GM18870 (cell line): ENCODE measurements around the gene ANKFY1.
"Not testable (repeated sequence)": the region's sequence is repeated elsewhere in the genome, so short reads cannot be mapped to it uniquely, and the experiment has no call there.

Source experiments
- ATAC-seq: cut with Tn5 transposase; IDR thresholded peaks from one replicate; pipeline ENCODE4 v1.9.1; 2021; ENCODE audit warnings: moderate library complexity; ENCODE audit not compliant: unreplicated experiment

Gene ANKFY1

GRCh38 chr17:4157618-4158333 is 106.0 kb downstream of the ANKFY1 start:
- no peak for ATAC-seq

GRCh38 chr17:4156750-4157381 is 106.9 kb downstream of the ANKFY1 start:
- no peak for ATAC-seq

GRCh38 chr17:4155980-4156620 is 107.7 kb downstream of the ANKFY1 start:
- ATAC-seq, result no peak

- no peak for ATAC-seq
Observed at GRCh38 chr17:4154201-4154600, 109.6 kb downstream of the ANKFY1 start.

GRCh38 chr17:4152471-4152870 is 111.3 kb downstream of the ANKFY1 start:
- no peak for ATAC-seq

- ATAC-seq, result no peak
Observed at GRCh38 chr17:4150096-4150495, 113.7 kb downstream of the ANKFY1 start.

- no peak for ATAC-seq
Observed at GRCh38 chr17:4148611-4149308, 115.0 kb downstream of the ANKFY1 start.

GRCh38 chr17:4147751-4148310 is 115.9 kb downstream of the ANKFY1 start:
- ATAC-seq, result no peak

- ATAC-seq, result no peak
Observed at GRCh38 chr17:4146641-4147040, 117.1 kb downstream of the ANKFY1 start.

GRCh38 chr17:4144422-4144747 is 119.4 kb downstream of the ANKFY1 start:
- ATAC-seq, result no peak

- ATAC-seq, result peak; percentile 58
Observed at GRCh38 chr17:4143563-4144421, 120.0 kb downstream of the ANKFY1 start.

- ATAC-seq, result peak; percentile 16
Observed at GRCh38 chr17:4142107-4142900, 121.5 kb downstream of the ANKFY1 start.

GRCh38 chr17:4140125-4140524 is 123.7 kb downstream of the ANKFY1 start:
- ATAC-seq, result no peak

- ATAC-seq, result not testable (repeated sequence)
Observed at GRCh38 chr17:4138906-4139526, 124.8 kb downstream of the ANKFY1 start.

- ATAC-seq, result no peak
Observed at GRCh38 chr17:4136373-4136772, 127.4 kb downstream of the ANKFY1 start.

- no peak for ATAC-seq
Observed at GRCh38 chr17:4135489-4135888, 128.3 kb downstream of the ANKFY1 start.

GRCh38 chr17:4134721-4135120 is 129.1 kb downstream of the ANKFY1 start:
- ATAC-seq, result no peak

GRCh38 chr17:4130715-4131114 is 133.1 kb downstream of the ANKFY1 start:
- ATAC-seq, result no peak

GRCh38 chr17:4127555-4127954 is 136.2 kb downstream of the ANKFY1 start:
- no peak for ATAC-seq
